ENCODE results near the gene DLG2. TPM values are rescaled to one million over a fixed set of nuclear protein-coding genes. Genes with fewer than 3 reads are reported as not detected.

DLG2 gene
- total and polyA plus RNA-seq, 9 of the 15 experiments (the other 6 are each of a cell fraction or from before 2014, with no cell fraction given) = 0.52 to 1.6 (median 0.95) TPM

- TF ChIP-seq CHD7 (IDR thresholded peaks at IDR 0.05; ENCODE audit: low read depth, low read length) (no peak), ZNF239 (CRISPR knock-in tag; IDR thresholded peaks at IDR 0.05) (no peak), FOXK1 (CRISPR knock-in tag; IDR thresholded peaks at IDR 0.05; ENCODE audit: borderline replicate concordance) (no peak), EGR1 (conservative IDR thresholded peaks at IDR 0.05) (no peak), ASH1L (IDR thresholded peaks at IDR 0.05; ENCODE audit: borderline replicate concordance, low read depth, partially characterized antibody) (no peak), MTA3 (IDR thresholded peaks at IDR 0.05; ENCODE audit: borderline replicate concordance) (no peak), ETV6 (IDR thresholded peaks at IDR 0.05; ENCODE audit: borderline replicate concordance in 1 of 2, low read depth in 2 of 2, low read length in 1 of 2) (no peak), ETV6 (CRISPR knock-in tag; IDR thresholded peaks at IDR 0.05; ENCODE audit: borderline replicate concordance) (no peak)
- TF ChIP-seq, protein P1, sequence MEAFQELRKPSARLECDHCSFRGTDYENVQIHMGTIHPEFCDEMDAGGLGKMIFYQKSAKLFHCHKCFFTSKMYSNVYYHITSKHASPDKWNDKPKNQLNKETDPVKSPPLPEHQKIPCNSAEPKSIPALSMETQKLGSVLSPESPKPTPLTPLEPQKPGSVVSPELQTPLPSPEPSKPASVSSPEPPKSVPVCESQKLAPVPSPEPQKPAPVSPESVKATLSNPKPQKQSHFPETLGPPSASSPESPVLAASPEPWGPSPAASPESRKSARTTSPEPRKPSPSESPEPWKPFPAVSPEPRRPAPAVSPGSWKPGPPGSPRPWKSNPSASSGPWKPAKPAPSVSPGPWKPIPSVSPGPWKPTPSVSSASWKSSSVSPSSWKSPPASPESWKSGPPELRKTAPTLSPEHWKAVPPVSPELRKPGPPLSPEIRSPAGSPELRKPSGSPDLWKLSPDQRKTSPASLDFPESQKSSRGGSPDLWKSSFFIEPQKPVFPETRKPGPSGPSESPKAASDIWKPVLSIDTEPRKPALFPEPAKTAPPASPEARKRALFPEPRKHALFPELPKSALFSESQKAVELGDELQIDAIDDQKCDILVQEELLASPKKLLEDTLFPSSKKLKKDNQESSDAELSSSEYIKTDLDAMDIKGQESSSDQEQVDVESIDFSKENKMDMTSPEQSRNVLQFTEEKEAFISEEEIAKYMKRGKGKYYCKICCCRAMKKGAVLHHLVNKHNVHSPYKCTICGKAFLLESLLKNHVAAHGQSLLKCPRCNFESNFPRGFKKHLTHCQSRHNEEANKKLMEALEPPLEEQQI (IDR thresholded peaks at IDR 0.05) = no peak
- TF ChIP-seq, protein P2, sequence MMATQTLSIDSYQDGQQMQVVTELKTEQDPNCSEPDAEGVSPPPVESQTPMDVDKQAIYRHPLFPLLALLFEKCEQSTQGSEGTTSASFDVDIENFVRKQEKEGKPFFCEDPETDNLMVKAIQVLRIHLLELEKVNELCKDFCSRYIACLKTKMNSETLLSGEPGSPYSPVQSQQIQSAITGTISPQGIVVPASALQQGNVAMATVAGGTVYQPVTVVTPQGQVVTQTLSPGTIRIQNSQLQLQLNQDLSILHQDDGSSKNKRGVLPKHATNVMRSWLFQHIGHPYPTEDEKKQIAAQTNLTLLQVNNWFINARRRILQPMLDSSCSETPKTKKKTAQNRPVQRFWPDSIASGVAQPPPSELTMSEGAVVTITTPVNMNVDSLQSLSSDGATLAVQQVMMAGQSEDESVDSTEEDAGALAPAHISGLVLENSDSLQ (IDR thresholded peaks at IDR 0.05) = no peak
- TF ChIP-seq, protein P3, sequence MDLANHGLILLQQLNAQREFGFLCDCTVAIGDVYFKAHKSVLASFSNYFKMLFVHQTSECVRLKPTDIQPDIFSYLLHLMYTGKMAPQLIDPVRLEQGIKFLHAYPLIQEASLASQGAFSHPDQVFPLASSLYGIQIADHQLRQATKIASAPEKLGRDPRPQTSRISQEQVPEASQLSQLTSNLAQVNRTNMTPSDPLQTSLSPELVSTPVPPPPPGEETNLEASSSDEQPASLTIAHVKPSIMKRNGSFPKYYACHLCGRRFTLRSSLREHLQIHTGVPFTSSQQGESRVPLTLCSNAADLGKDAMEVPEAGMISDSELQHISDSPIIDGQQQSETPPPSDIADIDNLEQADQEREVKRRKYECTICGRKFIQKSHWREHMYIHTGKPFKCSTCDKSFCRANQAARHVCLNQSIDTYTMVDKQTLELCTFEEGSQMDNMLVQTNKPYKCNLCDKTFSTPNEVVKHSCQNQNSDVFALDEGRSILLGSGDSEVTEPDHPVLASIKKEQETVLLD (IDR thresholded peaks at IDR 0.05) = no peak
These were observed 836.2 kb downstream of the DLG2 start (continued) for GRCh38 chr11:84790849-84791427.

Data from K562 (cell line).